Cardiac muscle cell (in vitro differentiated cells and primary cell): ENCODE results near the gene PKDCC. TPM values are rescaled to one million over a fixed set of nuclear protein-coding genes. Genes with fewer than 3 reads are reported as not detected.

ENCODE experiments used
- DNase-seq, 2 donors: peaks; one replicate each; pipeline versions ENCODE4 v3.0.0 to v3.0.0-alpha.2; 2010 to 2017; ENCODE audit warnings: low read depth in 1 of 2, low spot score in 1 of 2
- H3K27ac ChIP-seq: fragments of 200-600 bp; sonication (generic); 2 replicates; pipeline ENCODE4 v1.5.1; 2016
- H3K27me3 ChIP-seq: fragments of 200-600 bp; sonication (generic); 2 replicates; pipeline ENCODE4 v1.6.0; 2016; ENCODE audit warnings: control low read depth
- H3K36me3 ChIP-seq: fragments of 200-600 bp; sonication (generic); 2 replicates; pipeline ENCODE4 v1.5.1; 2016; ENCODE audit warnings: control low read depth
- H3K4me1 ChIP-seq: fragments of 200-600 bp; sonication (generic); 2 replicates; pipeline ENCODE4 v1.8.1; 2017; ENCODE audit warnings: low read depth, mild to moderate bottlenecking, mixed run types
- H3K4me3 ChIP-seq: fragments of 200-600 bp; sonication (generic); 2 replicates; pipeline ENCODE4 v1.5.1; 2016; ENCODE audit warnings: mild to moderate bottlenecking
- H3K9me3 ChIP-seq: fragments of 200-600 bp; sonication (generic); 2 replicates; pipeline ENCODE4 v1.5.1; 2017; ENCODE audit warnings: low read depth, mild to moderate bottlenecking, control low read depth
- CTCF ChIP-seq: IDR thresholded peaks from 2 replicates; pipeline ENCODE4 v1.5.1; 2012; ENCODE audit warnings: low read depth, mild to moderate bottlenecking, low read length
- polyA plus RNA-seq: library from polyadenylated mRNA; unstranded; fragments of >200 nt; fragmentation: Nextera tagmentation; extraction: Ambion mirVana; gene quantifications from 2 replicates; pipeline ENCODE4 v1.2.1, GENCODE V29; 2016
- total RNA-seq: library from RNA; depleted of rRNA; stranded (reverse); fragments of >200 nt; gene quantifications from 2 replicates; pipeline ENCODE4 v1.2.3, GENCODE V29; 2016

The PKDCC gene
- total RNA-seq (169 and 228 TPM in 2 replicates), polyA plus RNA-seq (157 and 185 TPM in 2 replicates)

- peak within 1 kb of the TSS; percentile 92 for H3K27ac ChIP-seq
- TF ChIP-seq CTCF: no peak
- H3K4me1 ChIP-seq: peaks cover 46% of the 10 kb centered on the region
Measured at GRCh38 chr2:42047488-42048298, at the start of gene PKDCC. Gene PKDCC, plus strand, starts transcription at chr2:42048021. Its CDS starts 179 bp downstream, at chr2:42048200.

GRCh38 chr2:41998186-41999127 is 49.4 kb upstream of the PKDCC start:
- TF ChIP-seq CTCF: no peak
- DNase-seq: peak; percentile 35 to 82
- Histone ChIP-seq H3K27me3 (no peaks in the 10 kb centered on the region), H3K4me3 (no peak overlapping the region), H3K4me1 (peaks cover 29% of the 10 kb centered on the region), H3K27ac (no peak overlapping the region), H3K9me3 (no peaks in the 10 kb centered on the region), H3K36me3 (no peaks in the 10 kb centered on the region)

More at GRCh38 chr2:42047488-42048298, at the start of gene PKDCC:
- Histone ChIP-seq H3K27me3 (no peaks in the 10 kb centered on the region), H3K36me3 (no peaks in the 10 kb centered on the region), H3K4me3 (peak within 1 kb of the TSS; percentile 98), H3K9me3 (no peaks in the 10 kb centered on the region)
- peak; percentile 93 to 96 for DNase-seq

GRCh38 chr2:41999128-41999480 is 48.7 kb upstream of the PKDCC start:
- no peak for TF ChIP-seq CTCF

GRCh38 chr2:41999592-42000281 is 48.1 kb upstream of the PKDCC start:
- Histone ChIP-seq H3K4me3 (no peak overlapping the region), H3K36me3 (no peaks in the 10 kb centered on the region), H3K27me3 (no peaks in the 10 kb centered on the region), H3K9me3 (no peaks in the 10 kb centered on the region), H3K4me1 (peaks cover 29% of the 10 kb centered on the region), H3K27ac (no peak overlapping the region)
- TF ChIP-seq CTCF: no peak
- DNase-seq: no peak

More at GRCh38 chr2:41999128-41999480, 48.7 kb upstream of the PKDCC start:
- Histone ChIP-seq H3K36me3 (no peaks in the 10 kb centered on the region), H3K4me1 (peaks cover 29% of the 10 kb centered on the region), H3K27ac (no peak overlapping the region), H3K9me3 (no peaks in the 10 kb centered on the region), H3K4me3 (no peak overlapping the region), H3K27me3 (no peaks in the 10 kb centered on the region)
- DNase-seq: peak in 1 of 2 donors; percentile 46

GRCh38 chr2:42001711-42002201 is 46.1 kb upstream of the PKDCC start:
- Histone ChIP-seq H3K9me3 (no peaks in the 10 kb centered on the region), H3K4me3 (no peak overlapping the region), H3K36me3 (no peaks in the 10 kb centered on the region), H3K27me3 (no peaks in the 10 kb centered on the region), H3K27ac (no peak overlapping the region), H3K4me1 (peaks cover 21% of the 10 kb centered on the region)
- no peak for TF ChIP-seq CTCF
- no peak for DNase-seq
